K562 (cell line): ENCODE data around the gene ACTL10. TPM values are rescaled to one million over a fixed set of nuclear protein-coding genes. Genes with fewer than 3 reads are reported as not detected.

Source experiments
- ATF7 ChIP-seq: fragments of 450-650 bp; IDR thresholded peaks from 2 replicates; pipeline ENCODE4 v1.7.1; 2014; ENCODE audit warnings: mild to moderate bottlenecking, moderate library complexity
- BRD4 ChIP-seq: fragments of 200-600 bp; sonication (generic); IDR thresholded peaks from 2 replicates; pipeline ENCODE4 v1.6.1; 2017; ENCODE audit warnings: inconsistent platforms
- BRF1 ChIP-seq: IDR thresholded peaks from 3 replicates; pipeline ENCODE4 v1.6.1; 2011; ENCODE audit warnings: borderline replicate concordance, mild to moderate bottlenecking; ENCODE audit not compliant: insufficient read length; ENCODE audit errors: extremely low read depth
- CBX1 ChIP-seq: sonication (generic); IDR thresholded peaks from 2 replicates; pipeline ENCODE4 v1.6.1; 2016; ENCODE audit warnings: antibody characterized with exemption, low read depth, mild to moderate bottlenecking
- CXXC5 ChIP-seq: fragments of 250-450 bp; sonication (Bioruptor Pico); IDR thresholded peaks from 2 replicates; pipeline ENCODE4 v1.8.0; 2022; ENCODE audit warnings: inconsistent platforms, mild to moderate bottlenecking, moderate library complexity
- GATAD2B ChIP-seq: fragments of 450-650 bp; IDR thresholded peaks from 2 replicates; pipeline ENCODE4 v1.6.1; 2017; ENCODE audit warnings: mild to moderate bottlenecking, borderline replicate concordance
- KDM2B ChIP-seq: fragments of 250-450 bp; sonication (Bioruptor Pico); IDR thresholded peaks from 2 replicates; pipeline ENCODE4 v1.8.0; 2021; ENCODE audit warnings: mild to moderate bottlenecking, moderate library complexity
- KDM5B ChIP-seq: fragments of 200-600 bp; sonication (generic); IDR thresholded peaks from 2 replicates; pipeline ENCODE4 v1.6.1; 2012; ENCODE audit warnings: low read depth, mild to moderate bottlenecking, moderate library complexity, low read length, control low read depth, inconsistent platforms; ENCODE audit not compliant: insufficient replicate concordance
- MAFG ChIP-seq: fragments of 450-650 bp; conservative IDR thresholded peaks from 2 replicates; pipeline ENCODE4 v1.6.1; 2016; ENCODE audit warnings: missing genetic modification characterization, missing compliant biosample characterization
- MAZ ChIP-seq, 2 experiments: fragments of 450-650 bp in 1 of 2; sonication (generic) in 1 of 2; formaldehyde crosslinking; IDR thresholded peaks in 1 of 2; conservative IDR thresholded peaks in 1 of 2; 2 replicates each; pipeline versions ENCODE4 v1.4.0 to v1.5.0; 2020; ENCODE audit warnings: mild to moderate bottlenecking in 1 of 2, missing genetic modification reagents in 1 of 2
- NRF1 ChIP-seq, 2 experiments: fragments of 450-650 bp; IDR thresholded peaks in 1 of 2; conservative IDR thresholded peaks in 1 of 2; 2 replicates each; pipeline ENCODE4 v1.6.1; 2014; ENCODE audit warnings: mild to moderate bottlenecking in 2 of 2
- RB1 ChIP-seq: fragments of 450-650 bp; IDR thresholded peaks from 2 replicates; pipeline ENCODE4 v1.6.1; 2017; ENCODE audit warnings: low read depth, mild to moderate bottlenecking
- RBFOX2 ChIP-seq: fragments of 200-400 bp; formaldehyde crosslinking; IDR thresholded peaks from 2 replicates; pipeline ENCODE4 v1.6.1; 2017; ENCODE audit warnings: low read depth, mild to moderate bottlenecking, low read length, moderate library complexity
- RBM15 ChIP-seq: fragments of 200-400 bp; formaldehyde crosslinking; IDR thresholded peaks from 2 replicates; pipeline ENCODE4 v1.6.1; 2018; ENCODE audit warnings: mild to moderate bottlenecking, low read length, moderate library complexity; ENCODE audit not compliant: insufficient read depth
- RUNX1 ChIP-seq: sonication (generic); IDR thresholded peaks from 2 replicates; pipeline ENCODE4 v1.6.1; 2016; ENCODE audit warnings: antibody characterized with exemption, low read depth
- SAFB2 ChIP-seq: fragments of 200-400 bp; formaldehyde crosslinking; IDR thresholded peaks from 2 replicates; pipeline ENCODE4 v1.6.1; 2018; ENCODE audit warnings: borderline replicate concordance, low read length, low read depth, moderate library complexity; ENCODE audit not compliant: severe bottlenecking
- SMARCA4 ChIP-seq: fragments of 450-650 bp; IDR thresholded peaks from 2 replicates; pipeline ENCODE4 v1.6.1; 2016
- SREBF1 ChIP-seq: fragments of 150-350 bp; IDR thresholded peaks from 2 replicates; pipeline ENCODE4 v1.6.1; 2014; ENCODE audit warnings: antibody characterized with exemption, low read depth, low read length, borderline replicate concordance
- TFAM ChIP-seq: fragments of 250-450 bp; sonication (Bioruptor Pico); conservative IDR thresholded peaks from 2 replicates; pipeline ENCODE4 v1.5.0; 2021; ENCODE audit warnings: mild to moderate bottlenecking, moderate library complexity
- THRA ChIP-seq: fragments of 450-650 bp; IDR thresholded peaks from 2 replicates; pipeline ENCODE4 v1.6.1; 2017; ENCODE audit warnings: mild to moderate bottlenecking, moderate library complexity
- TRIM28 ChIP-seq: fragments of 450-650 bp; IDR thresholded peaks from 2 replicates; pipeline ENCODE4 v1.6.1; 2017
- UBTF ChIP-seq, 2 experiments: IDR thresholded peaks; 2 replicates each; pipeline ENCODE4 v1.6.1; 2012; ENCODE audit warnings: improper control_type of control experiment in 2 of 2, low read depth in 2 of 2, low read length in 2 of 2, borderline replicate concordance in 1 of 2
- ZBTB17 ChIP-seq: fragments of 450-650 bp; formaldehyde crosslinking; IDR thresholded peaks from 2 replicates; pipeline ENCODE4 v1.4.0; 2020; ENCODE audit warnings: mild to moderate bottlenecking
- ZFX ChIP-seq: sonication (generic); formaldehyde crosslinking; IDR thresholded peaks from 2 replicates; pipeline ENCODE4 v1.8.0; 2022; ENCODE audit warnings: mild to moderate bottlenecking, missing genetic modification reagents, moderate library complexity
- polyA plus RNA-seq, 8 experiments: library from polyadenylated mRNA; depleted of rRNA in 4 of 8; stranded (reverse) in 5 of 8; unstranded in 3 of 8; fragments of >200 nt; fragmentation: Nextera tagmentation in 2 of 8; fragmentation: Illumina TruSeq in 1 of 8; extraction: Ambion mirVana in 2 of 8; extraction: Trizol in 1 of 8; gene quantifications; 2 replicates each; pipeline versions ENCODE4 v1.2.1 to v1.2.3, GENCODE V29; 2011 to 2014; ENCODE audit warnings: inconsistent platforms in 1 of 8, missing spikeins in 1 of 8
- total RNA-seq, 7 experiments: library from RNA; depleted of rRNA in 6 of 7; stranded (reverse); fragments of >200 nt in 6 of 7; fragmentation: Illumina TruSeq in 2 of 7; extraction: Trizol in 2 of 7; gene quantifications; 2 replicates each; pipeline versions ENCODE4 v1.2.1 to v1.2.3, GENCODE V29; 2011 to 2021; ENCODE audit warnings: low replicate concordance in 1 of 7

ACTL10 gene
- total and polyA plus RNA-seq, 9 of the 15 experiments (the other 6 are each of a cell fraction or from before 2014, with no cell fraction given) = 0.07 to 0.14 TPM; not detected in 7

- TF ChIP-seq UBTF (IDR thresholded peaks at IDR 0.05; ENCODE audit: borderline replicate concordance in 1 of 2, low read depth in 2 of 2, low read length in 2 of 2) (peak in 1 of 2 experiments; percentile 87; a peak in 1 of 4 replicates), ZFX (CRISPR knock-in tag) (peak; percentile 83), CBX1 (0 out of 2 replicates have a peak, but pooled peaks have one; percentile 34), NRF1 (conservative IDR thresholded peaks at IDR 0.05 in 1 of 2, IDR thresholded peaks at IDR 0.05 in 1 of 2) (peak; percentile 66 to 69; a peak in 2 of 4 replicates), ATF7 (no peak), RBM15 (no peak), SREBF1 (no peak), CXXC5 (peak; percentile 84), RUNX1 (peak; percentile 55; the same call in 1 of the 2 replicates), RB1 (peak; percentile 80; the same call in 1 of the 2 replicates), GATAD2B (peak; percentile 88), ZBTB17 (CRISPR knock-in tag) (0 out of 2 replicates have a peak, but pooled peaks have one; percentile 26), KDM2B (peak; percentile 58; the same call in 1 of the 2 replicates), BRD4 (no peak), MAZ (CRISPR knock-in tag; conservative IDR thresholded peaks at IDR 0.05 in 1 of 2, IDR thresholded peaks at IDR 0.05 in 1 of 2) (peak; percentile 64 to 74), BRF1 (no peak), RBFOX2 (peak; percentile 71), KDM5B (peak; percentile 60), SMARCA4 (no peak), MAFG (tag) (no peak), TRIM28 (no peak), TFAM (CRISPR knock-in tag) (no peak), THRA (no peak), SAFB2 (no peak)
Observed at GRCh38 chr20:33674294-33675135, 7.8 kb downstream of the ACTL10 start, which contains the start of gene NECAB3 (continued).
